B cell (primary cell): ENCODE results near the gene JAK2. TPM values are rescaled to one million over a fixed set of nuclear protein-coding genes. Genes with fewer than 3 reads are reported as not detected.
"Not testable (repeated sequence)": the region's sequence is repeated elsewhere in the genome, so short reads cannot be mapped to it uniquely, and the experiment has no call there.

Experiments
- ATAC-seq: fragments of 200-7000 bp; cut with Tn5 transposase; one replicate; pipeline ENCODE4 v1.10.0; 2021; ENCODE audit warnings: low read depth, mild to moderate bottlenecking, moderate number of reproducible peaks, moderate library complexity
- CTCF ChIA-PET: fragments of 350-600 bp; sonication (Branson Sonifier 250); formaldehyde crosslinking; loops from one replicate; lab custom pipeline; 2021; ENCODE audit warnings: antibody characterized with exemption, inconsistent platforms; lab: Charles Lee
- POLR2A ChIA-PET: fragments of 350-600 bp; sonication (Branson Sonifier 250); formaldehyde crosslinking; loops from one replicate; lab custom pipeline; 2021; ENCODE audit warnings: antibody characterized with exemption; lab: Charles Lee
- DNase-seq: peaks from one replicate; pipeline ENCODE4 v3.0.0; 2013
- H2AFZ ChIP-seq: 2 replicates; pipeline ENCODE4 v1.6.1; 2012; ENCODE audit warnings: mild to moderate bottlenecking, low read depth, low read length; ENCODE audit not compliant: insufficient read depth, poor library complexity, severe bottlenecking
- H3K27ac ChIP-seq, 2 donors: 1 replicate in 1 of 2; 2 replicates in 1 of 2; pipeline ENCODE4 v1.5.1; 2012 to 2013; ENCODE audit warnings: low read length in 2 of 2, mild to moderate bottlenecking in 2 of 2, moderate library complexity in 1 of 2
- H3K27me3 ChIP-seq, 4 experiments: fragments of 200-600 bp in 1 of 4; sonication (generic) in 1 of 4; replicated peaks in 1 of 4; 1 replicate in 2 of 4; 2 replicates in 2 of 4; pipeline versions ENCODE4 v1.6.1 to v1.7.0; 2013 to 2016; ENCODE audit warnings: low read length in 3 of 4, mild to moderate bottlenecking in 2 of 4, mixed read lengths in 1 of 4, moderate library complexity in 1 of 4; ENCODE audit not compliant: insufficient read depth in 4 of 4, control insufficient read depth in 3 of 4; ENCODE audit errors: control extremely low read depth in 1 of 4
- H3K36me3 ChIP-seq, 2 experiments: replicated peaks in 1 of 2; 1 replicate in 1 of 2; 2 replicates in 1 of 2; pipeline versions ENCODE4 v1.6.1 to v1.7.1; 2013; ENCODE audit warnings: low read length in 1 of 2; ENCODE audit not compliant: insufficient read depth in 2 of 2, control insufficient read depth in 1 of 2; ENCODE audit errors: control extremely low read depth in 1 of 2, extremely low read depth in 1 of 2
- H3K4me1 ChIP-seq, 2 donors: fragments of 200-600 bp in 1 of 2; sonication (generic) in 1 of 2; 1 replicate in 1 of 2; 2 replicates in 1 of 2; pipeline versions ENCODE4 v1.5.1 to v1.6.1; 2013 to 2017; ENCODE audit warnings: low read length in 2 of 2; ENCODE audit not compliant: control insufficient read depth in 2 of 2, insufficient read depth in 2 of 2
- H3K4me2 ChIP-seq: replicated peaks from 2 replicates; pipeline ENCODE3; 2012; ENCODE audit warnings: mild to moderate bottlenecking, low read depth, low read length; ENCODE audit not compliant: poor library complexity, severe bottlenecking
- H3K4me3 ChIP-seq, 5 experiments: fragments of 200-600 bp in 1 of 5; sonication (generic) in 1 of 5; 1 replicate in 3 of 5; 2 replicates in 2 of 5; pipeline versions ENCODE4 v1.5.1 to v1.7.0; 2011 to 2016; ENCODE audit warnings: low read length in 4 of 5, mild to moderate bottlenecking in 4 of 5, low read depth in 2 of 5, control low read depth in 1 of 5, moderate library complexity in 1 of 5; ENCODE audit not compliant: insufficient read depth in 1 of 5; ENCODE audit errors: control extremely low read depth in 1 of 5, extremely low read depth in 1 of 5
- H3K79me2 ChIP-seq: fragments of 200-600 bp; sonication (generic); one replicate; pipeline ENCODE4 v1.6.0; 2016; ENCODE audit warnings: low read length; ENCODE audit not compliant: control insufficient read depth, insufficient read depth
- H3K9ac ChIP-seq: fragments of 200-600 bp; sonication (generic); 2 replicates; pipeline ENCODE4 v1.6.1; 2017; ENCODE audit warnings: mild to moderate bottlenecking, low read length, moderate library complexity
- H3K9me3 ChIP-seq, 3 donors: one replicate each; pipeline versions ENCODE4 v1.6.1 to v1.7.1; 2013; ENCODE audit warnings: low read length in 2 of 3; ENCODE audit not compliant: control insufficient read depth in 2 of 3, insufficient read depth in 1 of 3; ENCODE audit errors: control extremely low read depth in 1 of 3
- H4K20me1 ChIP-seq: 2 replicates; pipeline ENCODE4 v1.6.0; 2012; ENCODE audit warnings: mild to moderate bottlenecking, low read length; ENCODE audit not compliant: insufficient read depth, control insufficient read depth, poor library complexity, severe bottlenecking
- H3K27ac Mint-ChIP-seq: one replicate; pipeline ENCODE4 v1.8.0; 2021; ENCODE audit warnings: mixed read lengths
- H3K27me3 Mint-ChIP-seq: one replicate; pipeline ENCODE4 v1.8.0; 2021; ENCODE audit warnings: mixed read lengths
- H3K4me1 Mint-ChIP-seq: one replicate; pipeline ENCODE4 v1.8.0; 2021; ENCODE audit warnings: mixed read lengths
- H3K4me3 Mint-ChIP-seq: one replicate; pipeline ENCODE4 v1.8.0; 2021; ENCODE audit warnings: mixed read lengths
- H3K9me3 Mint-ChIP-seq: one replicate; pipeline ENCODE4 v1.8.0; 2022; ENCODE audit warnings: mixed read lengths; ENCODE audit not compliant: insufficient read depth
- CTCF ChIP-seq: fragments of 200-600 bp; IDR thresholded peaks from one replicate; pipeline ENCODE4 v1.8.0; 2022; ENCODE audit warnings: antibody characterized with exemption, mild to moderate bottlenecking
- EZH2 ChIP-seq: IDR thresholded peaks from 2 replicates; pipeline ENCODE4 v1.6.1; 2012; ENCODE audit warnings: borderline replicate concordance, low read depth, mild to moderate bottlenecking, moderate library complexity, low read length; ENCODE audit not compliant: insufficient read depth, poor library complexity, severe bottlenecking
- WGBS: methylation state at CpG from one replicate; pipeline ENCODE4 v1.1.5; 2013; ENCODE audit warnings: missing lambda C conversion rate; ENCODE audit not compliant: insufficient coverage; 5-methylcytosine and 5-hydroxymethylcytosine counted together
- intact Hi-C: fragments of 100-400 bp; cut with micrococcal nuclease; formaldehyde crosslinking; loops from one replicate; pipeline ENCODE4 v1.10.0; 2022
- polyA plus RNA-seq: library from polyadenylated mRNA; depleted of rRNA; stranded (reverse); fragments of >200 nt; gene quantifications from 2 replicates; pipeline ENCODE4 v1.2.3, GENCODE V29; 2012
- total RNA-seq, 2 donors: library from RNA; stranded (reverse); fragments of 120-200 nt in 1 of 2; gene quantifications; 1 replicate in 1 of 2; 2 replicates in 1 of 2; pipeline versions ENCODE4 v1.2.3 to v1.2.4, GENCODE V29; 2013 to 2022

Gene JAK2
- total and polyA plus RNA-seq, 2 donors (not counting 1 experiment from before 2014, with no cell fraction given), result 8.0 to 24.6 TPM

- H3K4me1 Mint-ChIP-seq, result no peaks in the 10 kb centered on the region
- TF ChIP-seq EZH2 (no peak), CTCF (no peak)
Measured at GRCh38 chr9:5095795-5096194, 110.7 kb downstream of the JAK2 start.

GRCh38 chr9:5099466-5099865 is 114.4 kb downstream of the JAK2 start:
- no peak overlapping the region for H3K27ac Mint-ChIP-seq
- H2AFZ ChIP-seq, result no peak overlapping the region
- intact Hi-C loops, result no loop called here
- no peak for ATAC-seq
- DNase-seq, result no peak
- H3K27ac ChIP-seq, result no peak overlapping the region
- peaks cover 0 to 13% of the 10 kb centered on the region in 2 experiments for H3K36me3 ChIP-seq
- H3K27me3 Mint-ChIP-seq, result no peaks in the 10 kb centered on the region
- no peaks in the 10 kb centered on the region for H3K4me1 ChIP-seq
- H3K4me3 ChIP-seq, result no peak overlapping the region
- ChIA-PET CTCF (no interaction called here), POLR2A (no interaction called here)
- H4K20me1 ChIP-seq, result no peaks in the 10 kb centered on the region
- H3K9ac ChIP-seq, result no peak overlapping the region
- H3K4me3 Mint-ChIP-seq, result no peak overlapping the region
- 100% methylated on average over 3 of the region's 3 CpGs for WGBS
- H3K9me3 Mint-ChIP-seq, result peaks cover 3% of the 10 kb centered on the region
- no peak overlapping the region for H3K4me2 ChIP-seq
- TF ChIP-seq EZH2, result no peak
- no peak for TF ChIP-seq CTCF
- H3K79me2 ChIP-seq, result no peaks in the 10 kb centered on the region
- no peaks in the 10 kb centered on the region for H3K27me3 ChIP-seq
- H3K4me1 Mint-ChIP-seq, result no peaks in the 10 kb centered on the region
- peaks cover 0 to 8% (median 0%) of the 10 kb centered on the region in 3 donors for H3K9me3 ChIP-seq

More at GRCh38 chr9:5095795-5096194, 110.7 kb downstream of the JAK2 start:
- Mint-ChIP-seq H3K9me3 (no peaks in the 10 kb centered on the region), H3K27me3 (no peaks in the 10 kb centered on the region), H3K4me3 (no peak overlapping the region), H3K27ac (no peak overlapping the region)
- WGBS, result 100% methylated on average over 1 of the region's 2 CpGs
- H3K4me1 ChIP-seq, result no peaks in the 10 kb centered on the region
- ChIA-PET CTCF (no interaction called here), POLR2A (no interaction called here)
- peaks cover 0 to under 1% (median 0%) of the 10 kb centered on the region in 3 donors for H3K9me3 ChIP-seq
- H4K20me1 ChIP-seq, result no peaks in the 10 kb centered on the region
- H3K4me3 ChIP-seq, result no peak overlapping the region
- H3K27ac ChIP-seq, result no peak overlapping the region
- H3K79me2 ChIP-seq, result no peaks in the 10 kb centered on the region
- peaks cover 0 to 5% of the 10 kb centered on the region in 2 experiments for H3K36me3 ChIP-seq
- DNase-seq (no peak), ATAC-seq (no peak)
- no peaks in the 10 kb centered on the region for H3K27me3 ChIP-seq
- intact Hi-C loops, result no loop called here
- H3K9ac ChIP-seq, result no peak overlapping the region
- H3K4me2 ChIP-seq, result no peak overlapping the region
- no peak overlapping the region for H2AFZ ChIP-seq

GRCh38 chr9:5101127-5101526 is 116.1 kb downstream of the JAK2 start:
- H3K79me2 ChIP-seq, H3K27me3 Mint-ChIP-seq, intact Hi-C loops, H3K4me1 ChIP-seq, H3K27me3 ChIP-seq, H3K27ac ChIP-seq, H3K4me1 Mint-ChIP-seq, H3K9ac ChIP-seq, H3K9me3 ChIP-seq, H3K27ac Mint-ChIP-seq, DNase-seq, H4K20me1 ChIP-seq, H3K4me2 ChIP-seq, CTCF ChIA-PET, ATAC-seq, H3K9me3 Mint-ChIP-seq, H3K4me3 ChIP-seq, H3K4me3 Mint-ChIP-seq, H2AFZ ChIP-seq, POLR2A ChIA-PET: not testable (repeated sequence)
- 95% methylated on average over 7 of the region's 7 CpGs for WGBS
- H3K36me3 ChIP-seq, result peaks cover 0 to 13% of the 10 kb centered on the region in 2 experiments
